Stomach smooth muscle (tissue), 2 donors: ENCODE data around the gene MAP3K8.

Source experiments
- H3K27ac ChIP-seq: one replicate; pipeline ENCODE4 v1.7.0; 2013; ENCODE audit warnings: mild to moderate bottlenecking, low read length, inconsistent platforms
- H3K27me3 ChIP-seq, 2 donors: one replicate each; pipeline ENCODE4 v1.7.0; 2013; ENCODE audit warnings: low read length in 2 of 2; ENCODE audit not compliant: insufficient read depth in 2 of 2, control insufficient read depth in 1 of 2
- H3K36me3 ChIP-seq, 2 donors: one replicate each; pipeline ENCODE4 v1.7.0; 2013; ENCODE audit warnings: low read length in 2 of 2; ENCODE audit not compliant: control insufficient read depth in 2 of 2, insufficient read depth in 2 of 2
- H3K4me1 ChIP-seq: one replicate; pipeline ENCODE4 v1.7.0; 2013; ENCODE audit warnings: low read length; ENCODE audit not compliant: control insufficient read depth, insufficient read depth
- H3K4me3 ChIP-seq, 2 donors: one replicate each; pipeline ENCODE4 v1.7.0; 2013; ENCODE audit warnings: low read length in 2 of 2
- H3K9ac ChIP-seq, 2 donors: one replicate each; pipeline ENCODE4 v1.7.0; 2013; ENCODE audit warnings: low read length in 2 of 2, mild to moderate bottlenecking in 1 of 2
- H3K9me3 ChIP-seq, 2 donors: one replicate each; pipeline ENCODE4 v1.7.0; 2013; ENCODE audit warnings: low read length in 2 of 2; ENCODE audit not compliant: control insufficient read depth in 2 of 2
- donor health status: healthy.
- donor health status: Pancreatic carcinoma.

MAP3K8 gene

DNA sequence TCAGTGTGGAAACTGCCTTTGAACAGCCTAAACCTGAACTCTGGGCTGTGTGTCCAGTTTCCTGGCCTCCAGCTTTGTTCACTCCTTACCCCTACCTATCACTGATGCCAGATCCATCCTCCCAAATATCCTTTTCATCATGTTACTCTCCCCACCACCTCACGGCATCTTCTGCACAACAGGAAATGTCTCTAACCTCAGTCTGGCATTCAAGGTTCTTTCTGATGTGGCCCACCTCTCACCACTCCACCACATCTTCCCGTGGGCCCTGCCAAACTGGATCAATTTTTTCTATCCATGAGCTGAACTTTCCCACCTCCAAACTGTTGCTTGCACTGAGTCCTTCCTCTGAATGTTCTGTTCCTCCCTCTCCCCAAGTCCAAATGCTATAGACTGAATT lies 35.8 kb upstream of the MAP3K8 start:
- Histone ChIP-seq H3K4me1 (no peaks in the 10 kb centered on the region), H3K36me3 (no peaks in the 10 kb centered on the region), H3K9ac (no peak overlapping the region), H3K9me3 (no peaks in the 10 kb centered on the region), H3K4me3 (no peak overlapping the region), H3K27me3 (no peaks in the 10 kb centered on the region), H3K27ac (no peak overlapping the region)

DNA sequence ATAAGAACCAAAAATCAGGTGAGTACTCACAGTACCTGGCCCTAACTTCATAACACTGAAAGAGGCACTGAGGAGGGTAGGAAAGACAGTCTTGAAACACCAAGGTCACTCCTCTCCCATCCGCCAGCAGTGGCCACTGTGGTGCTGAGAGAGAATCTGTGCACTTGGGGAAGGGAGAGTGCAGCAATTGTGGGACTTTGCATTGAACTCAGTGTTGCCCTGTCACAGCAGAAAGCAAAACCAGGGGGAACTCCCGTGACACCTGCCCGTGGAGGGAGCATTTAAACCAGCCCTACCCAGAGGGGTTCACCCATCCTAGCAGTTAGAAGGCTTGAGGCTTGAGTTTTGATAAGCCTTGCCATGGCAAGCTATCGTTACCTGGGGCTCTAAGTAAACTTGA lies 35.2 kb upstream of the MAP3K8 start:
- no peak overlapping the region for H3K27ac ChIP-seq
- no peaks in the 10 kb centered on the region for H3K4me1 ChIP-seq
- H3K9me3 ChIP-seq, result no peaks in the 10 kb centered on the region
- no peaks in the 10 kb centered on the region for H3K36me3 ChIP-seq
- H3K9ac ChIP-seq, result no peak overlapping the region
- no peaks in the 10 kb centered on the region for H3K27me3 ChIP-seq
- no peak overlapping the region for H3K4me3 ChIP-seq

DNA sequence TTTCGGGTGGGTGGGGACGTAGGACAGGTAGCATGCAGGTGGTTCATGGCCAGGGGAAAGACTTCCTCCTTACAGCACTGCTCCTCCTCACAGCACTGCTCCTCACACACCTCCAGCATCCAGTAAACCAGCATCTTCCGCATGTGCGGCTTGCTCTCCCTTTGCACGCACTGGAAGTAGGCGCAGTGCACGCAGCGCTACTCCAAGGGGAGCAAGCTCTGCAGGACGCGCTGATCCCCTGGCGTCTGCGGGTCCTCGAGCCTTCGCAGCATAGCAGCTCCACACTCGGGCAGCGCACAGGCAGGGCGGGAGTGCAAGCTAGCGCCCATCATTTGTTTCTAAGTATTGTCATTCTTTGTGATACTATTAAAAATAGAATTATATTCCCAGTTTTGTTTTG lies 30.5 kb upstream of the MAP3K8 start:
- H3K9me3 ChIP-seq, result peaks cover 0 to 4% of the 10 kb centered on the region in 2 donors
- H3K9ac ChIP-seq, result no peak overlapping the region
- no peaks in the 10 kb centered on the region for H3K36me3 ChIP-seq
- H3K27me3 ChIP-seq, result no peaks in the 10 kb centered on the region
- H3K27ac ChIP-seq, result no peak overlapping the region
- no peaks in the 10 kb centered on the region for H3K4me1 ChIP-seq
- H3K4me3 ChIP-seq, result no peak overlapping the region

DNA sequence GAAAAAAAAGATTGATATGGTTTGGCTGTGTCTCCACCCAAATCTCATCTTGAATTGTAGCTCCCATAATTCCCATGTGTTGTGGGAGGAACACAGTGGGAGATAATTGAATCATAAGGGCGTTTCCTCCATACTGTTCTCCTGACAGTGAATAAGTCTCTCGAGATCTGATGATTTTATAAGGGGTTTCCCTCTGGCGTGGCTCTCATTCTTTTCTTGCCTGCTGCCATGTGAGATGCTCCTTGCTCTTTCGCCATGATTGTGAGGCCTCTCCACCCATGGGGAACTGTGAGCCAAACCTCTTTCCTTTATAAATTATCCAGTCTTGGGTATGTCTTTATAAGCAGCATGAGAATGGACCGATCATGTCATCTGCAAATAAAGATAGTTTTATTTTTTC lies 29.4 kb upstream of the MAP3K8 start:
- no peaks in the 10 kb centered on the region for H3K36me3 ChIP-seq
- H3K4me1 ChIP-seq, result no peaks in the 10 kb centered on the region
- H3K9ac ChIP-seq, result no peak overlapping the region
- H3K9me3 ChIP-seq, result peaks cover 0 to 4% of the 10 kb centered on the region in 2 donors
- H3K27ac ChIP-seq, result no peak overlapping the region
- H3K27me3 ChIP-seq, result no peaks in the 10 kb centered on the region
- H3K4me3 ChIP-seq, result no peak overlapping the region

DNA sequence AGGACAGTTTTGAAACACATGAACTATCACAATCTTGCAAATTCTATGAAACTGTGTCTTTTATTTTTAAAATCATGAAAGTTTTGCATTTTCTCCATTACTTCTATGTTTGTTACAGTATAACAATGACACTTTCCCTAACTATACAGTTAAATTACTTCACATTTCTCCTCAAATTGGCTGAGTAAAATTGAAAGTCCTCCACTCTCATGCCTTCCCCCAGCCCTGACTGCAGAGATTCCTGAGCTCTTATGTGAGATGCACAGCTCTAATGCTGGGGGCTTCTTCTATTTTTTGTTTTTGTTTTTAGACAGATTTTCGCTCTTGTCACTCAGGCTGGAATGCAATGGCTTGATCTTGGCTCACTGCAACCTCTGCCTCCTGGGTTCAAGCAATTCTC lies 22.7 kb upstream of the MAP3K8 start:
- no peaks in the 10 kb centered on the region for H3K4me1 ChIP-seq
- no peaks in the 10 kb centered on the region for H3K36me3 ChIP-seq
- H3K9me3 ChIP-seq, result no peaks in the 10 kb centered on the region
- H3K4me3 ChIP-seq, result no peak overlapping the region
- H3K27ac ChIP-seq, result no peak overlapping the region
- no peak overlapping the region for H3K9ac ChIP-seq
- no peaks in the 10 kb centered on the region for H3K27me3 ChIP-seq

DNA sequence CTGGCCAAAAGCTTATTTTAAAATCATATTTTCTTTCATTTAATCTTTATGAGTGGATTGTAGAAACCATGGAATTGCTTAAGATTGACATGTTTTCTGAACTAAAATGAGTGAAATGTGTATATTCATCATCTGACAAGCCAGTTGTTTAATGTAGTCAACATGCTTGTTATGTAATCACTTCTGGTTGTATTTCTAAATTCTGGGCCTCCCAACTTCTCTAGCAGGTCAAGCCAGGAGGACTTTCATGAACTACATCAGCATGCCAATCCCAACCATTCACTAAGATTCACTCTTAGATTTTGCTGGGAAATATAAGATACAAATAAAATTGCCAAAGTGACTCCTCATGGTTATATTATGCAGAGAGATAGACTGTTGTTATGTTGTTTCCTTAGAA lies 21.1 kb upstream of the MAP3K8 start:
- H3K4me1 ChIP-seq, result no peaks in the 10 kb centered on the region
- H3K36me3 ChIP-seq, result no peaks in the 10 kb centered on the region
- H3K4me3 ChIP-seq, result no peak overlapping the region
- H3K9ac ChIP-seq, result no peak overlapping the region
- no peak overlapping the region for H3K27ac ChIP-seq
- H3K9me3 ChIP-seq, result no peaks in the 10 kb centered on the region
- no peaks in the 10 kb centered on the region for H3K27me3 ChIP-seq

GRCh38 chr10:30413996-30414576 lies 19.9 kb upstream of the MAP3K8 start:
- H3K27ac ChIP-seq, result no peak overlapping the region
- H3K27me3 ChIP-seq, result no peaks in the 10 kb centered on the region
- no peaks in the 10 kb centered on the region for H3K4me1 ChIP-seq
- no peaks in the 10 kb centered on the region for H3K9me3 ChIP-seq
- no peak overlapping the region for H3K4me3 ChIP-seq
- H3K9ac ChIP-seq, result no peak overlapping the region
- H3K36me3 ChIP-seq, result no peaks in the 10 kb centered on the region

GRCh38 chr10:30415593-30415992 lies 18.4 kb upstream of the MAP3K8 start:
- no peaks in the 10 kb centered on the region for H3K9me3 ChIP-seq
- H3K9ac ChIP-seq, result no peak overlapping the region
- no peak overlapping the region for H3K4me3 ChIP-seq
- H3K27me3 ChIP-seq, result no peaks in the 10 kb centered on the region
- H3K27ac ChIP-seq, result no peak overlapping the region
- no peaks in the 10 kb centered on the region for H3K36me3 ChIP-seq
- no peaks in the 10 kb centered on the region for H3K4me1 ChIP-seq

- H3K36me3 ChIP-seq, result no peaks in the 10 kb centered on the region
- no peaks in the 10 kb centered on the region for H3K9me3 ChIP-seq
- H3K27me3 ChIP-seq, result no peaks in the 10 kb centered on the region
- no peak overlapping the region for H3K4me3 ChIP-seq
- H3K4me1 ChIP-seq, result no peaks in the 10 kb centered on the region
- no peak overlapping the region for H3K9ac ChIP-seq
- H3K27ac ChIP-seq, result no peak overlapping the region
These were observed 16.7 kb upstream of the MAP3K8 start for GRCh38 chr10:30417301-30417700.

DNA sequence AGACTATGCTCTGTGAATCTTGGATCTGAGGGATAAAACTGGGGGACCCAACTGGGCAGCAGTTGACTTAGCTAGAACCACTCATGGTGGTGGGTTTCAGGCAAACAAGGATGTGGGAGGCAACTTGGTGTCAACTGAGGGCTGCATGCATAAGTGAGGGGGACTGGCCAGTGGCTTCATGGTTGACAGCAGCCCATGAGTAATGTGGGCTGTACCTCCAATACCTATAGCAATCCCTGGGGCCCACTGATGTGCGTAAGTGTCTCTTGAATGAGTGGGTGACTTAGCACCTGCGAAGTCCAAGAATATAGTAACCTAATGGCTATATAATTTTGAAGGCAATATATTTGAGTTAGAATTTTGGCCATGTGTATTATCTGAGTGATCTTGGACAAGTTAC lies 13.7 kb upstream of the MAP3K8 start:
- Histone ChIP-seq H3K27me3 (no peaks in the 10 kb centered on the region), H3K36me3 (no peaks in the 10 kb centered on the region), H3K4me3 (no peak overlapping the region), H3K9ac (no peak overlapping the region), H3K9me3 (no peaks in the 10 kb centered on the region), H3K27ac (no peak overlapping the region), H3K4me1 (peaks cover 8% of the 10 kb centered on the region)

DNA sequence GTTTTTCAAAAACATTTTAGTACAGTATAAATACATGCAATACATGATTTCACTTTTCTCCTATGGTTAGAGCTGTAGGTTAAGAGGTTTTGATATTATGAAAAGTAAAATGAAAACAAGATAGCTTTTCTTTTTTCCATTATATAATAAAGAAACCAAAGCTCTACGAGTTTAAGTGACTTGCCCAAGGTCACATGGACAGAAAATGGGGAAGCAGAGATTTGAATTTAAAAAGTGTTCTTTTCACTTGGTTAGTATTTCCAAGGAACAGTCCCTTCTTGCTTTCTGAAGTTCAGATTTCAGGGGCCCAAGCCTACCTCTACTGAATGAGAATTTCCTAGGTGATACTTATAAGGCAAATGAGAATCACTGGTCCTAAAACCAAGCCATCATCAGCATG lies 13.2 kb upstream of the MAP3K8 start:
- Histone ChIP-seq H3K9me3 (no peaks in the 10 kb centered on the region), H3K4me3 (no peak overlapping the region), H3K4me1 (peaks cover 8% of the 10 kb centered on the region), H3K27ac (no peak overlapping the region), H3K36me3 (no peaks in the 10 kb centered on the region), H3K27me3 (no peaks in the 10 kb centered on the region), H3K9ac (no peak overlapping the region)
